CD4-positive, CD25-positive, alpha-beta regulatory T cell (primary cell): ENCODE results near the gene TOR1AIP1. TPM values are rescaled to one million over a fixed set of nuclear protein-coding genes. Genes with fewer than 3 reads are reported as not detected.
"Not testable (repeated sequence)": the region's sequence is repeated elsewhere in the genome, so short reads cannot be mapped to it uniquely, and the experiment has no call there.

ENCODE experiments used
- ATAC-seq, 2 donors: fragments of 150-1000 bp; cut with Tn5 transposase; one replicate each; pipeline ENCODE4 v1.10.0; 2021; ENCODE audit warnings: low read depth in 2 of 2, moderate number of reproducible peaks in 2 of 2, moderate library complexity in 1 of 2
- DNase-seq, 3 donors: peaks; one replicate each; pipeline versions ENCODE4 v3.0.0 to v3.0.0-alpha.2; 2012 to 2022; ENCODE audit warnings: mixed read lengths in 1 of 3
- H3K27ac ChIP-seq: one replicate; pipeline ENCODE4 v1.7.0; 2013; ENCODE audit warnings: mild to moderate bottlenecking, low read length; ENCODE audit not compliant: insufficient read depth, poor library complexity, severe bottlenecking
- H3K27me3 ChIP-seq: one replicate; pipeline ENCODE4 v1.7.0; 2013; ENCODE audit warnings: low read length; ENCODE audit not compliant: control insufficient read depth, insufficient read depth
- H3K36me3 ChIP-seq: one replicate; pipeline ENCODE4 v1.7.0; 2013; ENCODE audit warnings: mild to moderate bottlenecking, low read length, moderate library complexity; ENCODE audit not compliant: control insufficient read depth, insufficient read depth
- H3K4me1 ChIP-seq: 2 replicates; pipeline ENCODE4 v1.7.0; 2013; ENCODE audit warnings: mild to moderate bottlenecking, low read length; ENCODE audit not compliant: insufficient read depth, control insufficient read depth, poor library complexity, severe bottlenecking
- H3K4me3 ChIP-seq: one replicate; pipeline ENCODE4 v1.7.0; 2013; ENCODE audit warnings: low read depth, mild to moderate bottlenecking, low read length, moderate library complexity
- H3K9me3 ChIP-seq, 2 experiments: 1 replicate in 1 of 2; 2 replicates in 1 of 2; pipeline ENCODE4 v1.7.0; 2013; ENCODE audit warnings: low read length in 2 of 2, mild to moderate bottlenecking in 1 of 2, moderate library complexity in 1 of 2; ENCODE audit not compliant: control insufficient read depth in 2 of 2
- H3K27ac Mint-ChIP-seq, 3 donors: one replicate each; pipeline ENCODE4 v1.8.0; 2020 to 2022; ENCODE audit warnings: mild to moderate bottlenecking in 3 of 3, mixed read lengths in 3 of 3, moderate library complexity in 2 of 3
- H3K27me3 Mint-ChIP-seq: one replicate; pipeline ENCODE4 v1.8.0; 2022; ENCODE audit warnings: mild to moderate bottlenecking, mixed read lengths
- H3K36me3 Mint-ChIP-seq: one replicate; pipeline ENCODE4 v1.8.0; 2020; ENCODE audit warnings: mixed read lengths
- H3K4me1 Mint-ChIP-seq, 4 donors: one replicate each; pipeline ENCODE4 v1.8.0; 2020 to 2022; ENCODE audit warnings: mixed read lengths in 4 of 4, mild to moderate bottlenecking in 1 of 4
- H3K4me3 Mint-ChIP-seq, 4 donors: one replicate each; pipeline ENCODE4 v1.8.0; 2020 to 2022; ENCODE audit warnings: mild to moderate bottlenecking in 4 of 4, mixed read lengths in 4 of 4, moderate library complexity in 3 of 4
- H3K9me3 Mint-ChIP-seq, 7 donors: one replicate each; pipeline ENCODE4 v1.8.0; 2020 to 2022; ENCODE audit warnings: mixed read lengths in 7 of 7, mild to moderate bottlenecking in 3 of 7, moderate library complexity in 2 of 7
- polyA plus RNA-seq, 4 donors: library from polyadenylated mRNA; unstranded; fragments of 300-500 nt; fragmentation: Illumina TruSeq; gene quantifications; one replicate each; pipeline ENCODE4 v1.2.3, GENCODE V29; 2021
- total RNA-seq: library from RNA; stranded (reverse); gene quantifications from one replicate; pipeline ENCODE4 v1.2.3, GENCODE V29; 2022

Gene TOR1AIP1
- total and polyA plus RNA-seq, 5 donors from 2014 or later = 70.3 to 94.6 (median 89.8) TPM

DNA sequence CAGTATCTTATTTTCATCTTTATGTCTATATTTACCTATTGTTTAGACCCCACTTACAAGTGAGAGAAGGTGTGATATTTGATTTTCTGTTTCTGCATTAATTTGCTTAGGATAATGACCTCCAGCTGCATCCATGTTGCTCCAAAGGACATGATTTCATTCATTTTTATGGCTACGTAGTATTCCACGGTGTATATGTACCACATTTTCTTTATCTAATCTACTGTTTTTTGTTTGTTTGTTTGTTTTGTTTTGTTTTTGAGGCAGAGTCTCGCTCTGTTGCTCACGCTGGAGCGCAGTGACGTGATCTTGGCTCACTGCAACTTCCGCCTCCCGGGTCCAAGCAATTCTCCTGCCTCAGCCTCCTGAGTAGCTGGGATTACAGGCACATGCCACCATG, 80.1 kb downstream of the TOR1AIP1 start:
- H3K4me1 Mint-ChIP-seq = peaks cover 38 to 67% (median 53%) of the 10 kb centered on the region in 4 donors
- not testable (repeated sequence) for DNase-seq, H3K27me3 Mint-ChIP-seq, H3K9me3 Mint-ChIP-seq, H3K36me3 ChIP-seq, H3K4me3 ChIP-seq, ATAC-seq, H3K27ac ChIP-seq, H3K27me3 ChIP-seq
- peaks cover 16% of the 10 kb centered on the region for H3K36me3 Mint-ChIP-seq
- peak overlapping the region in 2 of 4 donors; percentile 13 to 70 for H3K4me3 Mint-ChIP-seq
- H3K27ac Mint-ChIP-seq = peak overlapping the region in 1 of 3 donors; percentile 22
- Histone ChIP-seq H3K9me3 (peaks cover 7 to 11% of the 10 kb centered on the region in 2 experiments), H3K4me1 (peaks cover 17% of the 10 kb centered on the region)

DNA sequence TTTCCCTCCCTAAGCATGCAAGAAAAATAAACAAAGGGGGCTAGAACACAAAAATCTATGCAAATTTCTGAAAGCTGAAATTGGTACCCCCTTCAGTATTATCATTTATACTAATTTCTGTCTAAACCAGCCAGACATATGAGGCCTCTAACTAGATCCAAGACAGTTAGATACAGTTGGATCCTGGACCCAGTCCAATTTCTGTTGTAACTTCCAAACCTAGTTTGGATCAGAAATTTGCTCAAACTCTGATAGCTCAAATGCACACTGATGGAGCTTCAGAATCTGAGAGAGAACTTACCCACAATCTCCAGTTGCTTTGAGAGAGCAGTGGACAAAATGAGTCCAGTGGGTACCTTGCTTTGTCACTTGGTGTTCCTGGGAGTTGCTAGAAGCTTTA, 84.5 kb downstream of the TOR1AIP1 start:
- no peak overlapping the region for H3K4me3 ChIP-seq
- H3K4me1 ChIP-seq = peaks cover 14% of the 10 kb centered on the region
- Mint-ChIP-seq H3K36me3 (peaks cover 21% of the 10 kb centered on the region), H3K27ac (no peak overlapping the region), H3K4me3 (no peak overlapping the region), H3K27me3 (no peaks in the 10 kb centered on the region), H3K4me1 (peaks cover 41 to 72% (median 51%) of the 10 kb centered on the region in 4 donors), H3K9me3 (peaks cover 0 to 5% (median 0%) of the 10 kb centered on the region in 7 donors)
- peaks cover 7 to 11% of the 10 kb centered on the region in 2 experiments for H3K9me3 ChIP-seq
- no peak for ATAC-seq
- H3K27ac ChIP-seq = no peak overlapping the region
- peaks cover 4% of the 10 kb centered on the region for H3K36me3 ChIP-seq
- H3K27me3 ChIP-seq = no peaks in the 10 kb centered on the region
- DNase-seq = no peak

DNA sequence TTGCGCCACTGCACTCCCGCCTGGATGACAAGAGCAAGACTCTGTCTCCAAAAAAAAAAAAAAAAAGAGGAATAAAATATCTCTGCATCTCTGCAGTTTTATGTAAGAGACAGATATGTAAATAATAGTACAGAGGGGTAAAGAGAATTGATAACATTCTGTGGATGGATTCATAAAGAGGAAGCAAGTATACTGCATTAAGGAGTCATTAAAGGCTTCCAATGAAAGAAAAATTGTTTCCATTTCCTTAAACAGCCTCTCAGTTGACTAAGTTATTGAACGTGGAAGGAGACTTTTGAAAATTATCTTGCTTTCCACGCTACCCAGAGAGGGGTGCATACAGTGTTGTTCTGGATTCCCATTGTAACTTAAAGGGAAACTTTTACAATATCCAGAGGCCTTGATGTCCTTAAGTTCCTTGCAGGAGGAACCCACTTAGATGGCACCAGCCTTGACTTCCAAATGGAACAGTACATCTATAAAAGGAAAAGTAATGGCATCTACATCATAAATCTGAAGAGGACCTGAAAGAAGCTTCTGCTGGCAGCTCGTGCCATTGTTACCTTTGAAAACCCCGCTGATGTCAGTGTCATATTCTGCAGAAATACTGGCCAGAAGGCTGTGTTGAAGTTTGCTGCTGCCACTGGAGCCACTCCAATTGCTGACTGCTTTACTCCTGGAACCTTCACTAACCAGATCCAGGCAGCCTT, 86.4 kb downstream of the TOR1AIP1 start:
- peaks cover 7 to 11% of the 10 kb centered on the region in 2 experiments for H3K9me3 ChIP-seq
- DNase-seq (no peak), ATAC-seq (no peak)
- H3K9me3 Mint-ChIP-seq = peaks cover 0 to 5% (median 0%) of the 10 kb centered on the region in 7 donors
- no peak overlapping the region for H3K27ac ChIP-seq
- no peaks in the 10 kb centered on the region for H3K27me3 ChIP-seq
- H3K4me3 Mint-ChIP-seq = peak overlapping the region in 1 of 4 donors; percentile 36
- no peak overlapping the region for H3K4me3 ChIP-seq
- peaks cover 42 to 72% (median 56%) of the 10 kb centered on the region in 4 donors for H3K4me1 Mint-ChIP-seq
- peaks cover 14% of the 10 kb centered on the region for H3K4me1 ChIP-seq
- H3K36me3 Mint-ChIP-seq = peaks cover 13% of the 10 kb centered on the region
- peaks cover 4% of the 10 kb centered on the region for H3K36me3 ChIP-seq
- H3K27me3 Mint-ChIP-seq = no peaks in the 10 kb centered on the region
- H3K27ac Mint-ChIP-seq = peak overlapping the region in 1 of 3 donors; percentile 50

DNA sequence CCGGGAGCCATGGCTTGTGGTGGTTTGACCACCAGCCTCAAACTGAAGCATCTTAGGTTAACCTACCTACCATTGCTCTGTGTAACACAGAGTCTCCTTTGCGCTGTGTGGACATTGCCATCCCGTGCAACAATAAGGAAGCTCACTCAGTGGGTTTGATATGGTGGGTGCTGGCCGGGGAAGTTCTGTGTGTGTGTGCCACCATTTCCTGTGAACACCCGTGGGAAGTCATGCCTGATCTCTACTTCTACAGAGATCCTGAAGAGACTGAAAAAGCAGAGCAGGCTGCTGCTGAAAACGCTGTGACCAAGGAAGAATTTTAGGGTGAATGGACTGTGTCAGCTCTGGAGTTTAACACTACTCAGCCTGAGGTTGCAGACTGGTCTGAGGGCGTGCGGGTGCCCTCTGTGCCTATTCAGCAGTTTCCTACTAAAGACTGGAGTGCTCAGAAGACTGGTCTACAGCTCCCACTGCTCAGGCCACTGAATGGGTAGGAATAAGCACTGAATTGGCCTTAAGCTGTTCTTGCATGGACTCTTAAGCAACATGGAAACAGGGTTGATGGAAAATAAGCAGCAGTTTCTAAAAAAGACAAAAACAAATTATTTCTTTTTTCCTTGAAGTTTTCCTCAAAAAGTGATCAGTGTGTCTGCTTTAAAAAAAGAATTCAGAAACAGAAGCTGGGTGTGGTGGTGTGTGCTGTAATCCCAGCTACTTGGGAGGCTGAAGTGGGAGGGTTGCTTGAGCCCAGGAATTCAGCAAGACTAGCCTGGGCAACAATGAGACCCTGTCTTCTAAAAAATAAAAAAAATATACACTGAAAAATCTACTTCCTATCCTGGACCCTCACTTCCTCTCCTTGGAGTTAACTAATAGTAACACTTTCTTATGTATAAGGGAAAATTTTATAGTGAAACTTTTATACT, 87.2 kb downstream of the TOR1AIP1 start:
- Mint-ChIP-seq H3K4me3 (peak overlapping the region in 2 of 4 donors; percentile 14 to 69), H3K4me1 (peaks cover 36 to 72% (median 54%) of the 10 kb centered on the region in 4 donors), H3K9me3 (peaks cover 0 to 5% (median 0%) of the 10 kb centered on the region in 7 donors), H3K27me3 (no peaks in the 10 kb centered on the region), H3K36me3 (peaks cover 13% of the 10 kb centered on the region), H3K27ac (peak overlapping the region in 2 of 3 donors; percentile 32 to 50)
- peaks cover 4% of the 10 kb centered on the region for H3K36me3 ChIP-seq
- no peak overlapping the region for H3K4me3 ChIP-seq
- no peak for DNase-seq
- no peak overlapping the region for H3K27ac ChIP-seq
- H3K9me3 ChIP-seq = peaks cover 7 to 11% of the 10 kb centered on the region in 2 experiments
- peaks cover 11% of the 10 kb centered on the region for H3K4me1 ChIP-seq
- ATAC-seq = no peak
- H3K27me3 ChIP-seq = no peaks in the 10 kb centered on the region

Other genes starting within 250 kb of the TOR1AIP1 start
- gene FAM163A, start 139.0 kb upstream of the TOR1AIP1 start, total RNA-seq = not detected
- under 1 TPM in 1 of 4 donors, not detected in 3; 0.13 TPM for gene FAM163A, start 139.0 kb upstream of the TOR1AIP1 start, polyA plus RNA-seq
- 81.0 TPM for gene TOR1AIP2, start 4.5 kb upstream of the TOR1AIP1 start, total RNA-seq
- 10 to 100 TPM in 3 of 4 donors, 1 to 10 TPM in 1; 8.1 to 16.5 (median 12.2) TPM for gene TOR1AIP2, start 4.5 kb upstream of the TOR1AIP1 start, polyA plus RNA-seq
- 69.9 TPM for gene CEP350, start 72.5 kb downstream of the TOR1AIP1 start, total RNA-seq
- gene CEP350, start 72.5 kb downstream of the TOR1AIP1 start, polyA plus RNA-seq = 10 to 100 TPM; 20.4 to 29.4 (median 25.5) TPM